Stimulated activated naive CD4-positive, alpha-beta T cell (primary cell): ENCODE measurements around the gene DNM2.

Experiments used
- DNase-seq, 6 experiments: peaks; one replicate each; lab custom pipeline; 2025; lab: John Stamatoyannopoulos, UW

Gene DNM2

DNA sequence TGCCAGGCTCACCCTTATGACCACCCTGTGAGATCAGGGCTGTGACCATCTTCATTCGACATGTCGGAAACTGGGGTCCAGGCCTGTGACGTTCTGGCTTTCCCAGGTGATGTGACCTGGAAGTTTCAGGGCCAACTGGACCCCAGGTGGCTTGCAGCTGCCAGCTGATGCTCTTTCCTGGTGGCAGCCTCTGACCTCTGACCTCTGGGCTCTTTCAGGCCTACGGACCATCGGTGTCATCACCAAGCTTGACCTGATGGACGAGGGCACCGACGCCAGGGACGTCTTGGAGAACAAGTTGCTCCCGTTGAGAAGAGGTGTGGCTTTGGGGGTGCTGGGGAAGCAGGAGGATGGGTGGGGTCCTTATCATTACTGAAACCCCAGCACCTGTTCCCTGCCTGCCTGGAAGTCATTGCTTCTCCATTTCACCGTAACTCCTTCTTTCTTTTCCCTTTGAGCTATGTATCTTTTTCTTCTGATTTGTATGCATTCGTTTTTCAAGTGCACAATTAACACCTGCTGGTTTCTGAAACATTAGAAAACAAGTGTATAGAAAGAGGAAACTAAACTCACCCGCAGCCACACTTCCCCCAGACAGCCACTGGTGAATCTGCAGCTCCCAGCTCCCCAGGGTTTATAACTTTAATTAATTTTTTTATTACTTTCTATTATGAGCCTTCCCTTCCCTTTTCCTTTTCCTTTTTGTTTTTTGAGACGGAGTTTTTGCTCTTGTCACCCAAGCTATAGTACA, 59.2 kb downstream of the DNM2 start:
- no peak for DNase-seq

- DNase-seq = no peak
Measured at GRCh38 chr19:10780368-10780767, 62.5 kb downstream of the DNM2 start.

DNA sequence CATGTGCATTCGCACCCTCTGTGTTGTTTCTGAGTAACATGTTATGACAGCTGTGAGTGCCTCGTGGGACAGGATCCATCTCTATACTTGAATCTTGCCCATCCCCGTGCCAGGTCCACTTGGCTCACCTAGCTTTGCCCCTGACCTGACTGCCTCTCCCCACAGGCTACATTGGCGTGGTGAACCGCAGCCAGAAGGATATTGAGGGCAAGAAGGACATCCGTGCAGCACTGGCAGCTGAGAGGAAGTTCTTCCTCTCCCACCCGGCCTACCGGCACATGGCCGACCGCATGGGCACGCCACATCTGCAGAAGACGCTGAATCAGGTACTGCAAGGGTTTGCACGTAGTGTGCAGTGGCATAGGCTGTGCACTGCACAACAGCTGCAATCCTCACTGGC, 64.9 kb downstream of the DNM2 start:
- no peak for DNase-seq

GRCh38 chr19:10784257-10784656, 66.4 kb downstream of the DNM2 start:
- no peak for DNase-seq

DNA sequence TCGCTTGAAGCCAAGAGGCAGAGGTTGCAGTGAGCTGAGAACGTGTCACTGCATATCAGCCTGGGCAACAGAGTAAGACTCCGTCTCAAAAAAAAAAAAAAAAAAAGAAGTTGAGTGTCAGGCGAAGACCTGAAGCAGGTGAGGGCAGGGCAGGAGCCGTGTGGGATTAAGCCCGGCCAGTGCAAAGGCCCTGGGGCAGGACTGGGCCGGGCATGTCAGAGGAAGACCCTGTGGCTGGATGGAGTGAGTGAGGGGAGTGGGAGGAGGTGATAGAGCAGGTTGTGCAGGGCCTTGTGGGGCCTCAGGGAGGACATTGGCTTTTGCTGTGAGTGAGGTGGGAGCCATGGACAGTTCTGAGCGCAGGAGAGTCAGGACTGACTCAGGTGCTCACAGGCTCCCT, 70.3 kb downstream of the DNM2 start:
- no peak for DNase-seq

DNA sequence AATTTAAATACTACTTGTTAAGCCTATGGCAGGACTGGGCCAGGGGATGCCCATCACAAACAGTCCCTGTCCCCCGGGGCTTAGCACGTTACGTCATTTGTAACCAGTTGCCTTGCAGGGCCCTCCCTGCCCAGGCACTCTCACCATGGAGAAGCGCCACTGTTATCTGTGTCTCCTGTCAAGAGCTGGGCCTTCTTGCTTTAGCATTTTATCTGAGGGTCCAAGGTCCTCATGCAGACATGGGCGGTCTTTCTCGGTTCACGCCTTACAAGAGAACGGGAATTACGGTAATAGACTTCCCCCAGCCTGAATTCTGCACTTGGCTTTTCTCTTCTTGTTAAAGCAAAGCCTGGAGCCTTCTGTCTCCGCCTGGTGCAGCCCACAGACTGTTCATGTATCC, 72.0 kb downstream of the DNM2 start:
- no peak for DNase-seq

- no peak for DNase-seq
Measured at GRCh38 chr19:10796653-10797052, 78.8 kb downstream of the DNM2 start.

DNA sequence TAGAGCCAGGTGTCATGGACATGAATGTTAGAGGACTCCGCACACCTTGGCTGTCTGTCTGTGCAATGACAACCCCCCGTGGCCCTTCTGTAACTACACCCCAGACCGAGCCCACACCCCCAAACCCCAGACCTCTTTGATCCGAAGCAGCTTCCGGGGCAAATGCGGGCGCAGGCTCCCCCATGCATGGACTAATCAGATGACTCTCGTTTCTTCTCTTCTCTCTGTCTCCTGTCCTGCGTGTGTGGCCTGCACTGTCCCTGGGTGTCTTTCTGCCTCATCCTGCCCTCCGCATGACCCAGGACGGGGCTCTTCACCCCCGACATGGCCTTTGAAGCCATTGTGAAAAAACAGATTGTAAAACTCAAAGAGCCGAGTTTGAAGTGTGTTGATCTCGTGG, 79.2 kb downstream of the DNM2 start:
- no peak for DNase-seq

GRCh38 chr19:10797541-10798256, 79.8 kb downstream of the DNM2 start:
- DNase-seq = peak; percentile 15 to 68 (median 40)

DNA sequence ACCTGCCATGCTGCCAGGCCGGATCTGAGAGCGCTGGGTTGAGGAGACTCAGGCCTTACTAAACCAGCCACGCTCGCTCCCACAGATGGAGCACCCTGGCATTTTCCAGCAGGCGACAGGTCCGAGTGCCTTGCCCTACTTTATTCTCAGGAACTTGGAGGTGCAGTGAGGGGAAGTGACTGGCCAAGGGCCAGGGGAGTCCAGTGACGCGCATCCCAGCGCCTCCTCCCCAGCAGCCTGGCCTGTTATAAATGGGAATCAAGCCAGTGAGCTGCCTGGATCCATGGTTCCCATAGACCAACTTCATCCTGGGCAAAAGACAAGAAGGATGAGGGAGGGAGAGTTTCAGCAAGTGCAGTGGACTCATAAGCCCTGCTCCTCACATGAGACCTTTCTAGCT, 82.6 kb downstream of the DNM2 start:
- no peak for DNase-seq

GRCh38 chr19:10802479-10802878, 84.6 kb downstream of the DNM2 start:
- DNase-seq = no peak

DNA sequence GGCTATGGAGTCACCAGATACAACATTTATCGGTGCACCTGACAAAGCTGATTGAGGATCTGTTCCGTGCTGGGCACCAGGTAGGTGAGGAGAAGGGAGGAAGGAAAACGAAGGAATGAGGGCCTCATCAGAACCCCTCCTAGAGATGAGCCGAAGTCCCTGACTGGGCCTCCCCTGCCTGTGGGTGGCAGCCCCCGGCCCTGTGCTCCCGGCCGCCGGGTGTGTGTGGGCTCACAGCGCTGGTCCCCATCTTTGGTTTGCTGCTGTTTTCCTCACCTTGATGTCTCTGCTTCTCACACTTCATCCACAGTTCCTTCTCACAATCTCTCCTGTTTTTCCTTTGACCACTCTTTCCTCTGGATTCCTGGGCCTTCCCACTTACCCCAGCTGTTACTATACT, 85.4 kb downstream of the DNM2 start:
- no peak for DNase-seq

DNA sequence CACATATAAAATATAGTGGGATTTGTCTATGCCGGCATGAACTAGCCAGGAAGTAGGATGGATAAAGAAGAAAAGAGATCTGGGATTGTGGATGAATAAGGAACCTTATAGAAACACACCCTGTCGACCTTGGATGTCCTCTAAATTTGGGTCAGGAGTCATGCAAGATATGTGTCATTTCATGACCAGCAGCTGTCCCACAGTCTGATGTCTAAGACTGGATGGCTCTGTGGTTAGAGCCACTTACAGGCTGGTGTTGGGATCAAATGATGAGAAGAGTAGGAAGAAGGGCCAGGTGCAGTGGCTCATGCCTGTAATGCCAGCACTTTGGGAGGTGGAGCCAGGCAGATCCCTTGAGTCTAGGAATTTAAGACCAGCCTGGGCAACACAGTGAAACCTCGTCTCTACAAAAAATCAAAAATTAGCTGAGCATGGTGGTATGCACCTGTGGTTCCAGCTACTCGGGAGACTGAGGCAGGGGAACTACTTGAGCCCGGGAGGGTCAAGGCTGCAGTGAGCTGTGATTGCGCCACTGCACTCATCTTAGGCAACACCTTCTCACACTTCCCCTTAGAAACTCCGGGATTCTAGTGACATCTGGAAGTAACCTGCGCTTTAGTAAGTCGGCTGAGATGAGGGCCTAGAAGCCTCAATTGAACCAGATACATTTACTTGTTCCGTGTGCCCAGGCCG, 87.3 kb downstream of the DNM2 start:
- no peak for DNase-seq

GRCh38 chr19:10805758-10806247, 87.9 kb downstream of the DNM2 start:
- no peak for DNase-seq

GRCh38 chr19:10808937-10809649, 91.2 kb downstream of the DNM2 start:
- DNase-seq = no peak

DNA sequence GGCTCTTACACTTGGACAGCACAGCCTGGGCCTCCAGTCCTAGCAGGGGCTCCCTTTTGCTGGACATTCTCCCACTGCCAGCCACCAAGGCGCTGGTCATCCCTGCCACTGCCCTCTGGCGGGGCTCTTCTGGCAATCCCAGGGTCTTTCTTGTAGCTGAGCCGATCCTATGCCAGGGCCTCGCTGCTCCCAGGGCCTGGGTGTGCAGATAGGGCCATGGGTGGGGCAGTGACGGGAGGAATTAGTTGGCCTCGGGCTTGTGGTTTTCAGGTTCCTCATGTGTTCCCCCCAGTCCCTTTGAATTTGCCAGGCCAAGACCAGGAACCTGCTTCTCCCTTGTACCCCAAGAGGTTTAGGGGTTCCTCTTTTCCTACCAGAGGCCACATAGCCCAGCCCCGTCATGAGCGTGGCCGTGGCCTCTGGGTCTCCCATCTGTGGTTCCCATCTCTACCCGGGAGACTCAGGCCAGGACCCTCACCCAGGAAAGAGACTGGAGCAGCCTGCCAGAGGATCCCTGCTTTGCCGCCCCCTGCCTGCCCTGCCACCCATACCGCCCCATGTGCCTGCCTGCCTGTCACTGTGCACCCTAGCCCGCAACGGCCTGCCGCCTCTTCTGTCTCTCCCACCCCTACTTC, 91.9 kb downstream of the DNM2 start:
- no peak for DNase-seq

DNA sequence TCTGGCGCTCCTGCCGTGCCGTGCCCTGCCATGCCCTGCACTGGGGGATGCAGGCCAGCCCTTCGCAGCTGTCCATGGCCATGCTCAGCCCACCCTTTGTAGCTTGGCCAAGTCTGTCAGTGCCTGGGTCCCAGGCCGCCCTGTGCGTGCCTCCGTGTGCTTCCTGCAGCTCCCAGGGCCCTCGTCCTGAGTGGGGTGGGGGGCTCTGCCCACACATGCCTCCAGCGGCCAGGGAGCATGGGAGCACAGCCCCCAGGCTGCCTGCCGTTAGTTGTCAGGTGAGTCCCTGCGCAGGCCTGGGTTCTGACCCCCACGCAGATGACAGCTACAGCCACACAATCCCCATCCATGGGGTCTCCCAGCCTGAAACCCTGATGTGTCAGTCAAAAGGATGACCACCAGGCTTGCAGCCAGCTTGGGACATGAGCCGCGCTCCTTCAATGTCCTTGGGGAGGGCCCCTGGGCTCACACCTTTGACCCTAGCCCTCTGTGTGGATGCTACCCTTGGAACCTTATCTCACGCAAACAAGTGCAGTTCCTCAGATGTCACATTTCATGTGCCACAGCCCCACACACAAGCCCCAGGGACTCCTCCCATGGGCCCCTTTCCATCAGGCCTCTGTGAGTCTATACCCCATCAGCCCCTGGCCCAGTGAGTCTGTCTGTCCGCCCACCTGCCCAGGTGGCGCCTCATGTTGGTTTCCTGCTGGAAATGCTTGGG, 93.7 kb downstream of the DNM2 start:
- no peak for DNase-seq

DNA sequence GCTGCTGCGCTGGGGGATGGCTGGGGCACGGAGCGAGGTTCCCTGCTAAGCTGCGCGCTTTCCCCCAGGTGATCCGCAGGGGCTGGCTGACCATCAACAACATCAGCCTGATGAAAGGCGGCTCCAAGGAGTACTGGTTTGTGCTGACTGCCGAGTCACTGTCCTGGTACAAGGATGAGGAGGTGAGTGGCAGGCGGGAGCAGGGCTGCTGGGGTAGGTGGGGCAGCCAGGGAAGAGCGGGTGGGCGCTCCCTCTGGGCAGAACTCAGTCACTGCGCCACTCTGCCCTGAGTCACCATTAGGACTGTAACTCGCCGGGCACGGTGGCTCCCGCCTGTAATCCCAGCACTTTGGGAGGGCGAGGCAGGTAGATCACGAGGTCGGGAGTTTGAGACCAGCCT, 94.3 kb downstream of the DNM2 start:
- no peak for DNase-seq

GRCh38 chr19:10812902-10813404, 95.1 kb downstream of the DNM2 start:
- DNase-seq = no peak

DNA sequence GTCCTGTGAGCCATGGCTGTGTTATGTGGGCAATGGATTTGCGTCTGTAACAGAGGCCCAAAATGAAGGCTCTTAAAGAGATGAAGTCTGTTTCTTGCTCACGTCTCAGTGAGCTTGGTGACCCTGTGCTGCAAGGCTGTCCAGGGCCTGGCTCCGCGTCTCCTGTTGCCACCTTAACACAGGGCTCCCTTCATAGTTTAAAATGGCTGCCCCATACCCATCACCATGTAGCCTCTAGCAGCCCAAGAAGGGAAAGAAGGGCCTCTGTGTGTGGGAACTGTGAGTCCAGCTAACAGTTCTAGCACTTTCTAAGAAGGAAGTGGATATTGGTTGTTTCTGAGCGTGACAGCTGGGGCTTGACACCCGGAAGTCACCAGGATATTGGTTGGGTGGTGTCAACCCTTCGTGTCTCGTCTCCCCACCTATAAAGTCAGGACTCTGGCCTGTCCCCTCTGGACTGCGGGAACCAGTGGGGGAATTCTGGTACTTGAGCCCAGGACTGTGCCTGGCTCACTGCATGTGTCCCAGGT, 97.2 kb downstream of the DNM2 start:
- DNase-seq = no peak
